ELR (cell line): Measurements from ENCODE around the gene ACP5.

Source experiments
- DNase-seq: peaks from one replicate; pipeline ENCODE4 v3.0.0-alpha.2; 2015; ENCODE audit warnings: low read depth

Gene ACP5

GRCh38 chr19:11547929-11548700, 29.3 kb downstream of the ACP5 start:
- no peak for DNase-seq

- DNase-seq = no peak
These were observed 36.2 kb downstream of the ACP5 start for GRCh38 chr19:11541238-11541637.

DNA sequence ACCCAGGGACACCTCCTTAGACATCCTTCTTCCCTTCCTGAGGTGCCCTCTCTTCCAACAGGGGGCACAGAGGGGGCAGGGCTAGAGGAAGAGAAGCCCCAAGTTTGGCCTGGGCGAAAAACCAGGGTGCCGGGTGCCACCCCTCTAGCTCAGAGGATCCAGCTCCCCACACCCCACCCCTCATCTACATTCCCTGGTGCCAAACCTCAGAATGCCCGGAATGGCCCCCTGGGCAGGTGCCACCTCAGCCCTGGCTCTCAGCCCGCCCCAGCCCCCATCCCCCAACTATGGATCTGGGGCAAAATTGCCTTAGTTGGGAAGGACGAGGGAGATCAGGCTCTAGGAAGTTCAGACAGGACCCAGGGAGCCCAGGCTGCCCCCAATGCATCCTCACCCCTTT, 36.8 kb downstream of the ACP5 start:
- no peak for DNase-seq

DNA sequence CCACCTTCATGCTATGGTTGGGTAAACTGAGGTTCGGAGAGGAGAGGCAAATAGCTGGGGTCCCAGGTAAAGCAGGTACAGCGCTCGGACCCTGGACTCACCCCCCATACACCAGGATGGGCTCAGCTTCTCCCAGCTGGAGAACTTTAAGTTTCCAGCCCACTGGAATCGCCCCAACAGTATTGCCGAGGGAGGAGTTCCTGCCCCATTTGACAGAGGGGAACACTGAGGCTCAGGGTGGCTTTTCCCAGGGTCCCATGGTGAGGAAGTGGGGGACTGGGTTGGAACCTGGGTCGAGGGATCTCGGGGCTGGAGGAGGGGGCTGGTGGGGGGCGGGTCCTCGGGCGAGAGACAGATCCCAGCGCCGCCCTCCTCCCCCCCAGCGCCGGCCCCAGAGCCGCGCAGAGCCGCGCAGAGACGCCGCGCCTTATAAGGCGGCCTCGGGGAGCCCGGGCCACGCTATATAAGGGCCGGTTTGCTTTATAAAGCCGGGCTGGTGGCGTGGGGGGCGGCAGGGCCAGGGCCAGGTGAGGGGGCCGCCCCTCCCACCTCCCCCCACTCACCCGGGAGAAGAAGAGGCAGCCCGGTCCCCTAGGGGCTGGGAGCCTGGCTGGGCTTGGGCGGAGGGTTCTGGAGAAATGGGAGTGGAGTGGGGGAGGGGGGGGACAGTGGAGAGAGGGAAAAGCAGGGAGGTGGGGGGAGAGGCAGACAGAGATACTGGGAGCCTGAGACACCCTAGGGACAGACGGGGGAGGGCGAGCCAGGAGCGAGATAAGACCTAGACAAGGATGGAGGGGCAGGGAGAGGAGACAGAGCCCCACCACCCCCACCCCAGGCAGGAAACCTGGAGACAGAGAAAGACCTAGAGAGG, 37.7 kb downstream of the ACP5 start:
- DNase-seq = no peak

- peak; percentile 63 for DNase-seq
These were observed 39.0 kb downstream of the ACP5 start, which contains the start of gene CNN1 for GRCh38 chr19:11538232-11539036. Gene CNN1, plus strand, starts transcription at chr19:11538851. Its CDS starts 77 bp downstream, at chr19:11538928.

DNA sequence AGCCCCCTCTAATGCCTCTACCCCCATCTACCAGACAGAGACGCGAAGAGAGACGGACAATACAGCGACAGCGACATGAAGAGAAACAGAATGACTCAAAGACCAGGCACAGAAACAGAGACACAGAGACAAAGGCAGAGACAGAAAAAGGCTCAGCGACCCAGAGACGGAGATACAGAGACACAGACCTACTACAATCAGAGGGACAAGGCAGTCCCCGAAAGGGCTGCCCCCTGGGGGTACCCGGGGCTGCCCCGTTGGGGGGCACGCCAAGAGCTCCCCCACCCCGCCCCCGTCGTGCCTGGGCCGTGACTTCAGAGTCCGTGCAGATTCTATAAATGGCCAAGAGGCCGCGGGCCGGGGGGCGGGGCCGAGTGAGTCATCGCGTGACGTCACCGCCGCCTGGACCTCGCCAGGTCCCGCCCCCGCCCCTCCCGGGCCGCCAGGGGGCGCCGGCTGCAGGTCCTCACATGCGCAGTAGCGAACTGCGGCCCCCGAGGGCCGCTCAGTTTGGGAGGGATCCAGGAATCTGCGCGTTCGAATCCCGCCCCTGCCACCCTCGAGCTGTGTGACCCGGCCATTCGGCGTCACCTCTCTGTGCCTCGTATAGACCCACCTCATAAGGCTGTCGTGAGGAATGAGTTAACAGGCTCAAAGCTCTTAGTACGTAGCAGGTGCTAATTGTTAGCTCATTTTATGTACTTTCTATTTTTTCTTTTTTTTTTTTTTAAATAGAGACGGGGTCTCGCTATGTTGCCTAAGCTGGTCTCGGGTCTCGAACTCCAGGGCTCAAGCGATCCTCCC, 41.5 kb downstream of the ACP5 start:
- peak; percentile 90 for DNase-seq

- DNase-seq = peak; percentile 13
These were observed 42.5 kb downstream of the ACP5 start for GRCh38 chr19:11534948-11535347.

- no peak for DNase-seq
These were observed 42.9 kb downstream of the ACP5 start for GRCh38 chr19:11534538-11534937.

DNA sequence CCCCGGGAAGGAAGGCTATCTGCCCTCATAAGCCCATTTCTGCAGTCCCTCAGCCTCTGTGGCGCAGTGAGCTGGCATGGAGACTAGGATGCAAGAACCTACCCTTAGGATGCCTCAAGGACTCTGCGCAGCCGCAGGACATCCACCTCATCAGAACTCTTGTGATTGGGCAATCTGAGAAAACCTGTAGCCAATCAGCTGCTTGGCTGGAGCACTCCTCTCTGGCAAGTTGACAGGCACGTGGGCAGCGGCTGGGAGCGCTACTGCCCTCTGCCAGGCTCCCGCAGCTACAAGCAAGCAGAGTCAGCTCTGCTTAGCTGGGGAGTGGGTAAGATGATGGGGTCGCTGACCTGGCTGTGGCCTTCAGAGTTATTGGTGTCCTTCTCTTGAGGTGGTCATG, 47.0 kb downstream of the ACP5 start:
- DNase-seq = peak; percentile 57

DNA sequence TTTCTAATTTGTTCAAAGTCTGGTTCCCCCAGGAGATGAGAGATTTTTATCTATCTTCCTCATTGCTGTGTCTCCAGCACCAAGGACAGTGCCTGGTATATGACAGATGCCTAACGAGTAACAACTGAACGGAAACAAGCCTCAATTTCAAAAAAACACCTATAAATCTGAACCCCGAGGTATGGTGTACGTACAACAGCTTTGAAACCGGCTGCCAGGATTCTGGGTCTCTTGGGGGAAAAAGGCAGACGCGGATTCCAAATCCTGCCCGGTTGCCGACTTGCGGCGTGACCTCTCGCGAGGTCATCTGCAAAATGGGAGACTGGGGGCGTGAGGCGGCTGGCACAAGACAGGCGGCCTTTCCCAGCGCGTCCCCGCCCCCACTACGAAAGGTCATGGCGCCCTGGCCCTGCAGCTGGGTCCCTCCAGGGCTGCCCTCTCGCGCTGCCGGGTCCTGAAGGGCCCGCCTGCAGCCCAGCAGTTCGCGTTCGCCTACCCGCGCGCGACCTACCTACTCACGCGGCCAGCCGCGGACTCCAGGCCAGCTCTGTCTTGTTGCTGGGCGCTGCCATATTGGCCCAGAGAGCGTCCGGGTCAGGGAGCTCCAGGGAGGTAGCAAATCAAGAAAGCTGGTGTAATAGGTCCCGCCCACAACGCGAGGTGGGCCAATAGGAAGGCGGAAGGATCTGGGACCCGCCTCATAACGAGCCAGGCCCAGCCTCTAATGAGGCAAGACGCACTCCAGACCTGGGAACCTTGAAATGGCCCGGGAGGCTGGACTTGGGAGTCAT, 48.7 kb downstream of the ACP5 start, which contains the start of gene ECSIT:
Gene ECSIT (minus strand): TSS at position 584 of the 791 bp plus-strand sequence. CDS start 9,964 bp downstream, outside the sequence.
- peak; percentile 100 for DNase-seq
